ENCODE results near the gene LAMTOR4.

DNA sequence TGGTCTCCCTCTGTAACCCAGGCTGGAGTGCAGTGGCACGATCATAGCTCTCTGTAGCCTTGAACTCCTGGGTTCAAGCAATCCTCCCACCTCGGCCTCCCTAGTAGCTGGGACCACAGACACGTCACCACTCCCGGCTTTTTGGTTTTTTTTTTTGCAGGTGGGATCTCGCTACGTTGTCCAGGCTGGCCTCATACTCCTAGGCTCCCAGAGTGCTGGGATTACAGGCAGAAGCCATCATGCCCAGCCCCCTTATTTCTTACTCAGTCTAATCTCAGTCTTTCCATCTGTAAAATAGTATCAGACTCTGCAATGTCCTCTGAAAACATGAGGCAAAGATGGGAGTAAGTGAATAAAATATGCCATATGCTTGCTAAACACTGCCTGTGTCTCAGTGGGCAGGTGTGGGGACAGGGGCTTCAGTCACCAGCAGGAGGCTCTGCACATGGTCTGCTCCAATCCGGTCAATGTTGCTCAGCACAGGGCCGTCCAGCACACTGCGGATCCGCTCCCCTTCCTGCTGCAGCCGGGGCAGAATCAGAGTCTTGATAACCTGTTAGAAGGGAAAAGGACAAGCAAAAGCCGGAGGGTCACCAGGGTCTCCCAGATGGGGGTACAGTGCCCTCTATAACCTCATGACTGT is 39.1 kb upstream of the LAMTOR4 start:
- TF ChIP-seq, protein P1, sequence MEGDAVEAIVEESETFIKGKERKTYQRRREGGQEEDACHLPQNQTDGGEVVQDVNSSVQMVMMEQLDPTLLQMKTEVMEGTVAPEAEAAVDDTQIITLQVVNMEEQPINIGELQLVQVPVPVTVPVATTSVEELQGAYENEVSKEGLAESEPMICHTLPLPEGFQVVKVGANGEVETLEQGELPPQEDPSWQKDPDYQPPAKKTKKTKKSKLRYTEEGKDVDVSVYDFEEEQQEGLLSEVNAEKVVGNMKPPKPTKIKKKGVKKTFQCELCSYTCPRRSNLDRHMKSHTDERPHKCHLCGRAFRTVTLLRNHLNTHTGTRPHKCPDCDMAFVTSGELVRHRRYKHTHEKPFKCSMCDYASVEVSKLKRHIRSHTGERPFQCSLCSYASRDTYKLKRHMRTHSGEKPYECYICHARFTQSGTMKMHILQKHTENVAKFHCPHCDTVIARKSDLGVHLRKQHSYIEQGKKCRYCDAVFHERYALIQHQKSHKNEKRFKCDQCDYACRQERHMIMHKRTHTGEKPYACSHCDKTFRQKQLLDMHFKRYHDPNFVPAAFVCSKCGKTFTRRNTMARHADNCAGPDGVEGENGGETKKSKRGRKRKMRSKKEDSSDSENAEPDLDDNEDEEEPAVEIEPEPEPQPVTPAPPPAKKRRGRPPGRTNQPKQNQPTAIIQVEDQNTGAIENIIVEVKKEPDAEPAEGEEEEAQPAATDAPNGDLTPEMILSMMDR (IDR thresholded peaks at IDR 0.05; ENCODE audit: insufficient read depth, low read depth, low read length), result no peak
- no peak for TF ChIP-seq EZH2 (IDR thresholded peaks at IDR 0.05; ENCODE audit: insufficient read depth, low read length)
